ENCODE results near the gene ELMO1. TPM values are rescaled to one million over a fixed set of nuclear protein-coding genes. Genes with fewer than 3 reads are reported as not detected.
A peak's percentile ranks its signal among the peaks of the same experiment; 100 is the strongest.

ELMO1 gene
- total and polyA plus RNA-seq, 4 donors: 10.1 to 183 (median 34.4) TPM

DNA sequence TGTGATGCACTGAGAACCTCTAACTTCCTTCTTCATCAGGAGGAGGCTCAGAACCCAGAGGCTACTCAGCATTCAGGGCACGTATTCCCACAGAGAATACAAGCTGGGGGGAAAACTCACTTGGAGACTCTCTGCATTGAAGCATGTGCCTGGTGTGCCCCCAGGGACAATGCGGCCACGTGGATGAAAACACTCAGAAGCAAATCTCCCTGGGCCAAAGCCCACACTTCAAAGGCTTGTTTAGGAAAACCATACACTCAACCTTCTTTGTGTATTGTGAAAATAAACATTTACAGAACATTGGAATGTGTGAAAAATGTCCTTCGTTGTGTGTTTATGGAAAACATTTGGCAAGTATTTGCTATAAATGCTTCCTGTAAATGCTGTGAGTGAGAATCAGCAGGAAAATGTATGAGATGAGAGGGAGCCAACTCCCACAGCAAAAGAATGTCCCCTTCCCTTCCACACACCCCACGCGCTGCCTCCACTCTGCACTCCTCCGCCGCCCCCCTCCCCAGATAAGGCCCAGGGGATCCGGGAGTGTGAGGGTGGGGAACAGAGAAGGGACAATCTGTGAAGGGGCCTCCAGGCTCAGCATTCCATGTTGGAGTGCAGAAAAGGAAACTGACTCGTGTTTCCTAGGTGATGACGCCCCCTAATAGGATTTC, 339.5 kb downstream of the ELMO1 start:
- peak overlapping the region in 1 of 2 donors; percentile 72 for H3K27ac ChIP-seq (ENCODE audit: low read depth in 1 of 2, low read length in 1 of 2)
- no peaks in the 10 kb centered on the region for H3K9me3 ChIP-seq (ENCODE audit: control insufficient read depth in 4 of 4, insufficient read depth in 3 of 4, low read length in 3 of 4)
- no peak for ATAC-seq (ENCODE audit: insufficient read depth, low FRiP score)
- DNase-seq: peak; percentile 72 to 87 (median 78)
- H3K9ac ChIP-seq (ENCODE audit: insufficient read depth in 1 of 2, low read length in 2 of 2): no peak overlapping the region
- peaks cover 0 to 20% (median 14%) of the 10 kb centered on the region in 5 donors for H3K4me1 ChIP-seq (ENCODE audit: control insufficient read depth in 5 of 5, insufficient read depth in 5 of 5, low read length in 5 of 5)
- H3K36me3 ChIP-seq (ENCODE audit: control insufficient read depth in 4 of 4, insufficient read depth in 4 of 4, low read length in 4 of 4): peaks cover 0 to 3% (median under 1%) of the 10 kb centered on the region in 4 donors
- H3K4me3 ChIP-seq: no peak overlapping the region
- TF ChIP-seq, protein P1, sequence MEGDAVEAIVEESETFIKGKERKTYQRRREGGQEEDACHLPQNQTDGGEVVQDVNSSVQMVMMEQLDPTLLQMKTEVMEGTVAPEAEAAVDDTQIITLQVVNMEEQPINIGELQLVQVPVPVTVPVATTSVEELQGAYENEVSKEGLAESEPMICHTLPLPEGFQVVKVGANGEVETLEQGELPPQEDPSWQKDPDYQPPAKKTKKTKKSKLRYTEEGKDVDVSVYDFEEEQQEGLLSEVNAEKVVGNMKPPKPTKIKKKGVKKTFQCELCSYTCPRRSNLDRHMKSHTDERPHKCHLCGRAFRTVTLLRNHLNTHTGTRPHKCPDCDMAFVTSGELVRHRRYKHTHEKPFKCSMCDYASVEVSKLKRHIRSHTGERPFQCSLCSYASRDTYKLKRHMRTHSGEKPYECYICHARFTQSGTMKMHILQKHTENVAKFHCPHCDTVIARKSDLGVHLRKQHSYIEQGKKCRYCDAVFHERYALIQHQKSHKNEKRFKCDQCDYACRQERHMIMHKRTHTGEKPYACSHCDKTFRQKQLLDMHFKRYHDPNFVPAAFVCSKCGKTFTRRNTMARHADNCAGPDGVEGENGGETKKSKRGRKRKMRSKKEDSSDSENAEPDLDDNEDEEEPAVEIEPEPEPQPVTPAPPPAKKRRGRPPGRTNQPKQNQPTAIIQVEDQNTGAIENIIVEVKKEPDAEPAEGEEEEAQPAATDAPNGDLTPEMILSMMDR (IDR thresholded peaks at IDR 0.05; ENCODE audit: control extremely low read depth, extremely low read depth): no peak
- WGBS, 2 donors: 54 to 74% methylated on average over 11 of the region's 11 CpGs
- H3K27me3 ChIP-seq (ENCODE audit: control insufficient read depth in 3 of 3, insufficient read depth in 3 of 3, low read length in 2 of 3): no peaks in the 10 kb centered on the region

- H3K9ac ChIP-seq (ENCODE audit: insufficient read depth in 1 of 2, low read length in 2 of 2): no peak overlapping the region
- H3K36me3 ChIP-seq (ENCODE audit: control insufficient read depth in 4 of 4, insufficient read depth in 4 of 4, low read length in 4 of 4): peaks cover 0 to 3% (median under 1%) of the 10 kb centered on the region in 4 donors
- H3K4me3 ChIP-seq: no peak overlapping the region
- no peaks in the 10 kb centered on the region for H3K9me3 ChIP-seq (ENCODE audit: control insufficient read depth in 4 of 4, insufficient read depth in 3 of 4, low read length in 3 of 4)
- WGBS, 2 donors: 90 to 94% methylated on average over 1 of the region's 1 CpG
- ATAC-seq (ENCODE audit: insufficient read depth, low FRiP score): no peak
- H3K27me3 ChIP-seq (ENCODE audit: control insufficient read depth in 3 of 3, insufficient read depth in 3 of 3, low read length in 2 of 3): no peaks in the 10 kb centered on the region
- TF ChIP-seq, protein P1 (IDR thresholded peaks at IDR 0.05; ENCODE audit: control extremely low read depth, extremely low read depth): no peak
- no peak for DNase-seq
- H3K4me1 ChIP-seq (ENCODE audit: control insufficient read depth in 5 of 5, insufficient read depth in 5 of 5, low read length in 5 of 5): peaks cover 0 to 20% (median 14%) of the 10 kb centered on the region in 5 donors
- no peak overlapping the region for H3K27ac ChIP-seq (ENCODE audit: low read depth in 1 of 2, low read length in 1 of 2)
These were observed 340.0 kb downstream of the ELMO1 start for GRCh38 chr7:37108615-37109014.

DNA sequence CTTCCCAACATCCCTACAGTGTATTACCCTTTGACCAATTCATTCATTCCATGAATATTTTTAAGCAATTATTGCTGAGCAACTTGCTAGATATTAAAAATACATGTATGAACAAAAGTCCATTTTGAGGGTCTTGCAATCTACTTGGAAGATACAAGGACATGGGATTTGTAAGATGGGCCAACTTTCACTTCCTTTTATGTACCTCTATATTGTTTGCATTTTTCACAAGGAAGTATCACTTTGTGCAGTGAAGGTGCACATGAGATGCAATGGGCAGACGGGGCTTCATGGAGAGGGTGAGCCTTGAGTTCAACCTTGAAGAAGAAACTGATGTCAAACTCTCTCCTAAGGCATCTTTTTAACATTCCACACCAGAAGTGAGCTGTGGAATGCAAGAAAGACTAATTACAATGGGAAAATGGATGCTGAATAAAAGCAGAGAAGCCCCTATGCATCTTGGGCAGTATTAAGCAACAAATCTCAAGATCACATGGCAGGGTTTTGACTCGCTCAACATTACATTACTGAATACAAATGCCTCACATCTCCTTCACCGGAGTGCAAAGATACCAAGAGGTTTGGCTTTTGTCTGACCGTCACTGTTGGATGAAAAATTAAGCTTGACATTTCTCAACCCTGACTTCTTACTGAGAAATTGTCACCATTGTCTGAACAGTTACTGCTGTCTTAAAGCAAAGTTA, 341.5 kb downstream of the ELMO1 start:
- 87 to 88% methylated on average over 4 of the region's 4 CpGs for WGBS, 2 donors
- ATAC-seq (ENCODE audit: insufficient read depth, low FRiP score): no peak

More for the DNA sequence above, 341.5 kb downstream of the ELMO1 start:
- H3K36me3 ChIP-seq (ENCODE audit: control insufficient read depth in 4 of 4, insufficient read depth in 4 of 4, low read length in 4 of 4): peaks cover 0 to 3% (median under 1%) of the 10 kb centered on the region in 4 donors
- H3K4me3 ChIP-seq: no peak overlapping the region
- H3K4me1 ChIP-seq (ENCODE audit: control insufficient read depth in 5 of 5, insufficient read depth in 5 of 5, low read length in 5 of 5): peaks cover 0 to 20% (median 12%) of the 10 kb centered on the region in 5 donors
- no peak for DNase-seq
- TF ChIP-seq, protein P1 (IDR thresholded peaks at IDR 0.05; ENCODE audit: control extremely low read depth, extremely low read depth): no peak
- no peaks in the 10 kb centered on the region for H3K27me3 ChIP-seq (ENCODE audit: control insufficient read depth in 3 of 3, insufficient read depth in 3 of 3, low read length in 2 of 3)
- H3K9me3 ChIP-seq (ENCODE audit: control insufficient read depth in 4 of 4, insufficient read depth in 3 of 4, low read length in 3 of 4): no peaks in the 10 kb centered on the region
- H3K9ac ChIP-seq (ENCODE audit: insufficient read depth in 1 of 2, low read length in 2 of 2): no peak overlapping the region
- no peak overlapping the region for H3K27ac ChIP-seq (ENCODE audit: low read depth in 1 of 2, low read length in 1 of 2)

Measured in lung (tissue), 12 donors.